SK-N-SH treated with all-trans-retinoic acid at 6 μM for 48 hours (cell line): Measurements from ENCODE around the gene PIK3CB.

ENCODE experiments used
- ATAC-seq: fragments of 200-7000 bp; cut with Tn5 transposase; 3 replicates; pipeline ENCODE4 v1.9.1; 2020; ENCODE audit warnings: mild to moderate bottlenecking, moderate library complexity
- BACH2 ChIP-seq: fragments of 250-450 bp; sonication (Bioruptor Pico); IDR thresholded peaks from 2 replicates; pipeline ENCODE4 v1.9.0; 2021; ENCODE audit warnings: mild to moderate bottlenecking, borderline replicate concordance
- CSDC2 ChIP-seq: fragments of 250-450 bp; sonication (Bioruptor Pico); IDR thresholded peaks from 2 replicates; pipeline ENCODE4 v1.5.0; 2020; ENCODE audit warnings: mild to moderate bottlenecking, moderate library complexity
- CSRNP3 ChIP-seq: fragments of 250-450 bp; sonication (Bioruptor Pico); IDR thresholded peaks from 2 replicates; pipeline ENCODE4 v1.5.1; 2021; ENCODE audit warnings: mild to moderate bottlenecking, moderate library complexity
- ESRRG ChIP-seq: fragments of 250-450 bp; sonication (Bioruptor Pico); IDR thresholded peaks from 2 replicates; pipeline ENCODE4 v1.6.1; 2021; ENCODE audit warnings: mild to moderate bottlenecking
- GLIS3 ChIP-seq: fragments of 250-450 bp; sonication (Bioruptor Pico); IDR thresholded peaks from 2 replicates; pipeline ENCODE4 v1.5.0; 2020; ENCODE audit warnings: mild to moderate bottlenecking, moderate library complexity
- ISL1 ChIP-seq: fragments of 250-450 bp; sonication (Bioruptor Pico); IDR thresholded peaks from 2 replicates; pipeline ENCODE4 v2.1.2; 2022; ENCODE audit warnings: mild to moderate bottlenecking, moderate library complexity
- OSR1 ChIP-seq: fragments of 250-450 bp; sonication (Bioruptor Pico); IDR thresholded peaks from 2 replicates; pipeline ENCODE4 v1.8.0; 2022; ENCODE audit warnings: moderate library complexity, mild to moderate bottlenecking, inconsistent platforms
- POU6F1 ChIP-seq: fragments of 250-450 bp; sonication (Bioruptor Pico); IDR thresholded peaks from 2 replicates; pipeline ENCODE4 v1.8.0; 2021; ENCODE audit warnings: low read depth, mild to moderate bottlenecking, moderate library complexity, borderline replicate concordance
- PPARA ChIP-seq: fragments of 250-450 bp; sonication (Bioruptor Pico); IDR thresholded peaks from 2 replicates; pipeline ENCODE4 v1.5.0; 2020; ENCODE audit warnings: mild to moderate bottlenecking, borderline replicate concordance
- RARB ChIP-seq: fragments of 250-450 bp; sonication (Bioruptor Pico); IDR thresholded peaks from 2 replicates; pipeline ENCODE4 v1.8.0; 2021; ENCODE audit warnings: mild to moderate bottlenecking, moderate library complexity
- SNAI2 ChIP-seq: fragments of 250-450 bp; sonication (Bioruptor Pico); IDR thresholded peaks from 2 replicates; pipeline ENCODE4 v1.5.0; 2020; ENCODE audit warnings: mild to moderate bottlenecking, moderate library complexity
- TCF4 ChIP-seq: fragments of 250-450 bp; sonication (Bioruptor Pico); IDR thresholded peaks from 2 replicates; pipeline ENCODE4 v1.8.0; 2021; ENCODE audit warnings: mild to moderate bottlenecking, moderate library complexity, borderline replicate concordance
- ZC3H10 ChIP-seq: fragments of 250-450 bp; sonication (Bioruptor Pico); IDR thresholded peaks from 2 replicates; pipeline ENCODE4 v1.5.1; 2021; ENCODE audit warnings: mild to moderate bottlenecking, moderate library complexity
- ZFP3 ChIP-seq: fragments of 250-450 bp; sonication (Bioruptor Pico); IDR thresholded peaks from 2 replicates; pipeline ENCODE4 v1.5.0; 2020; ENCODE audit warnings: mild to moderate bottlenecking, moderate library complexity
- ZFP30 ChIP-seq: fragments of 450-650 bp; formaldehyde crosslinking; IDR thresholded peaks from 2 replicates; pipeline ENCODE4 v1.5.0; 2022; ENCODE audit warnings: mild to moderate bottlenecking, moderate library complexity
- ZNF565 ChIP-seq: fragments of 450-650 bp; formaldehyde crosslinking; conservative IDR thresholded peaks from 2 replicates; pipeline ENCODE4 v1.5.0; 2020; ENCODE audit warnings: low read depth, mild to moderate bottlenecking, moderate library complexity
- ZNF8 ChIP-seq: fragments of 450-650 bp; formaldehyde crosslinking; IDR thresholded peaks from 2 replicates; pipeline ENCODE4 v1.5.0; 2020; ENCODE audit warnings: mild to moderate bottlenecking, moderate library complexity
- TF ChIP-seq, protein P1 (sequence below): fragments of 250-450 bp; sonication (Bioruptor Pico); IDR thresholded peaks from 2 replicates; pipeline ENCODE4 v1.5.1; 2020; ENCODE audit warnings: low read depth, mild to moderate bottlenecking, moderate library complexity
- TF ChIP-seq, protein P2 (sequence below): fragments of 250-450 bp; sonication (Bioruptor Pico); IDR thresholded peaks from 2 replicates; pipeline ENCODE4 v1.5.0; 2020; ENCODE audit warnings: mild to moderate bottlenecking, moderate library complexity
- TF ChIP-seq, protein P3 (sequence below): fragments of 250-450 bp; sonication (Bioruptor Pico); IDR thresholded peaks from 2 replicates; pipeline ENCODE4 v1.8.0; 2020; ENCODE audit warnings: mild to moderate bottlenecking, moderate library complexity, borderline replicate concordance

PIK3CB gene

DNA sequence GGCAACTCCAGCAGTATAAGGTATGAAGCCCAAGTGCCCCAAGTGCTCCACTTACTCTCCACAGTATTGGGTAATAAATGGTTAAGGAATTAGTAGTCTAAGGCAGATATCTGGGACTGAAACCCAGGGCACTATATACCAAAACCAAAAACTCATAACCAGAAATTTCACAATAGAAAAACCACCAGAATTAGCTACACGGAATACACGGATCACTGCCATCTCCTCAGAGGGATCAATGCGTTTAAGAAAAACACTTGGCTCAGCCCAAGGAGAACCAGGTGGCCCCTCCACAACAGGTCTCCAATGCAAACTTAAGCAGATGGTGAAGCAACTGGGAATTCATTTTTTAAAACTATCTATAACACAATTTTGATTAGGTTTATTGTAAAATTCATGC is 142.6 kb downstream of the PIK3CB start (continued):
- TF ChIP-seq, protein P1, sequence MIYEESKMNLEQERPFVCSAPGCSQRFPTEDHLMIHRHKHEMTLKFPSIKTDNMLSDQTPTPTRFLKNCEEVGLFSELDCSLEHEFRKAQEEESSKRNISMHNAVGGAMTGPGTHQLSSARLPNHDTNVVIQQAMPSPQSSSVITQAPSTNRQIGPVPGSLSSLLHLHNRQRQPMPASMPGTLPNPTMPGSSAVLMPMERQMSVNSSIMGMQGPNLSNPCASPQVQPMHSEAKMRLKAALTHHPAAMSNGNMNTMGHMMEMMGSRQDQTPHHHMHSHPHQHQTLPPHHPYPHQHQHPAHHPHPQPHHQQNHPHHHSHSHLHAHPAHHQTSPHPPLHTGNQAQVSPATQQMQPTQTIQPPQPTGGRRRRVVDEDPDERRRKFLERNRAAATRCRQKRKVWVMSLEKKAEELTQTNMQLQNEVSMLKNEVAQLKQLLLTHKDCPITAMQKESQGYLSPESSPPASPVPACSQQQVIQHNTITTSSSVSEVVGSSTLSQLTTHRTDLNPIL: no peak
- TF ChIP-seq SNAI2 (CRISPR knock-in tag): no peak
- TF ChIP-seq, all 23 proteins: peak for 0

GRCh38 chr3:138691351-138691750 is 143.4 kb downstream of the PIK3CB start:
- no peak for ATAC-seq
- TF ChIP-seq ZFP3 (CRISPR knock-in tag) (no peak), OSR1 (CRISPR knock-in tag) (no peak), ZNF8 (no peak), CSDC2 (CRISPR knock-in tag) (no peak), PPARA (CRISPR knock-in tag) (no peak), ESRRG (CRISPR knock-in tag) (no peak), ZFP30 (CRISPR knock-in tag) (no peak), GLIS3 (no peak), SNAI2 (CRISPR knock-in tag) (no peak), CSRNP3 (CRISPR knock-in tag) (no peak)
- TF ChIP-seq, protein P2, sequence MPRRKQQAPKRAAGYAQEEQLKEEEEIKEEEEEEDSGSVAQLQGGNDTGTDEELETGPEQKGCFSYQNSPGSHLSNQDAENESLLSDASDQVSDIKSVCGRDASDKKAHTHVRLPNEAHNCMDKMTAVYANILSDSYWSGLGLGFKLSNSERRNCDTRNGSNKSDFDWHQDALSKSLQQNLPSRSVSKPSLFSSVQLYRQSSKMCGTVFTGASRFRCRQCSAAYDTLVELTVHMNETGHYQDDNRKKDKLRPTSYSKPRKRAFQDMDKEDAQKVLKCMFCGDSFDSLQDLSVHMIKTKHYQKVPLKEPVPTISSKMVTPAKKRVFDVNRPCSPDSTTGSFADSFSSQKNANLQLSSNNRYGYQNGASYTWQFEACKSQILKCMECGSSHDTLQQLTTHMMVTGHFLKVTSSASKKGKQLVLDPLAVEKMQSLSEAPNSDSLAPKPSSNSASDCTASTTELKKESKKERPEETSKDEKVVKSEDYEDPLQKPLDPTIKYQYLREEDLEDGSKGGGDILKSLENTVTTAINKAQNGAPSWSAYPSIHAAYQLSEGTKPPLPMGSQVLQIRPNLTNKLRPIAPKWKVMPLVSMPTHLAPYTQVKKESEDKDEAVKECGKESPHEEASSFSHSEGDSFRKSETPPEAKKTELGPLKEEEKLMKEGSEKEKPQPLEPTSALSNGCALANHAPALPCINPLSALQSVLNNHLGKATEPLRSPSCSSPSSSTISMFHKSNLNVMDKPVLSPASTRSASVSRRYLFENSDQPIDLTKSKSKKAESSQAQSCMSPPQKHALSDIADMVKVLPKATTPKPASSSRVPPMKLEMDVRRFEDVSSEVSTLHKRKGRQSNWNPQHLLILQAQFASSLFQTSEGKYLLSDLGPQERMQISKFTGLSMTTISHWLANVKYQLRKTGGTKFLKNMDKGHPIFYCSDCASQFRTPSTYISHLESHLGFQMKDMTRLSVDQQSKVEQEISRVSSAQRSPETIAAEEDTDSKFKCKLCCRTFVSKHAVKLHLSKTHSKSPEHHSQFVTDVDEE (CRISPR knock-in tag): no peak
- TF ChIP-seq, protein P3, sequence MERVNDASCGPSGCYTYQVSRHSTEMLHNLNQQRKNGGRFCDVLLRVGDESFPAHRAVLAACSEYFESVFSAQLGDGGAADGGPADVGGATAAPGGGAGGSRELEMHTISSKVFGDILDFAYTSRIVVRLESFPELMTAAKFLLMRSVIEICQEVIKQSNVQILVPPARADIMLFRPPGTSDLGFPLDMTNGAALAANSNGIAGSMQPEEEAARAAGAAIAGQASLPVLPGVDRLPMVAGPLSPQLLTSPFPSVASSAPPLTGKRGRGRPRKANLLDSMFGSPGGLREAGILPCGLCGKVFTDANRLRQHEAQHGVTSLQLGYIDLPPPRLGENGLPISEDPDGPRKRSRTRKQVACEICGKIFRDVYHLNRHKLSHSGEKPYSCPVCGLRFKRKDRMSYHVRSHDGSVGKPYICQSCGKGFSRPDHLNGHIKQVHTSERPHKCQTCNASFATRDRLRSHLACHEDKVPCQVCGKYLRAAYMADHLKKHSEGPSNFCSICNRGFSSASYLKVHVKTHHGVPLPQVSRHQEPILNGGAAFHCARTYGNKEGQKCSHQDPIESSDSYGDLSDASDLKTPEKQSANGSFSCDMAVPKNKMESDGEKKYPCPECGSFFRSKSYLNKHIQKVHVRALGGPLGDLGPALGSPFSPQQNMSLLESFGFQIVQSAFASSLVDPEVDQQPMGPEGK (CRISPR knock-in tag): no peak

GRCh38 chr3:138690036-138690435 is 144.7 kb downstream of the PIK3CB start:
- no peak for ATAC-seq
- TF ChIP-seq, protein P3 (CRISPR knock-in tag): no peak
- TF ChIP-seq ESRRG (CRISPR knock-in tag) (no peak), ZC3H10 (CRISPR knock-in tag) (no peak), TCF4 (no peak), ZNF565 (CRISPR knock-in tag) (no peak), BACH2 (no peak), RARB (no peak), PPARA (CRISPR knock-in tag) (no peak), POU6F1 (CRISPR knock-in tag) (no peak), CSDC2 (CRISPR knock-in tag) (no peak), OSR1 (CRISPR knock-in tag) (no peak), ZNF8 (no peak), ZFP30 (CRISPR knock-in tag) (no peak), ISL1 (no peak)
- TF ChIP-seq, protein P2 (CRISPR knock-in tag): no peak
- TF ChIP-seq, all 23 proteins: peak for 0
